ENCODE results near the gene STX16. TPM values are rescaled to one million over a fixed set of nuclear protein-coding genes. Genes with fewer than 3 reads are reported as not detected.

STX16 gene, protein sequence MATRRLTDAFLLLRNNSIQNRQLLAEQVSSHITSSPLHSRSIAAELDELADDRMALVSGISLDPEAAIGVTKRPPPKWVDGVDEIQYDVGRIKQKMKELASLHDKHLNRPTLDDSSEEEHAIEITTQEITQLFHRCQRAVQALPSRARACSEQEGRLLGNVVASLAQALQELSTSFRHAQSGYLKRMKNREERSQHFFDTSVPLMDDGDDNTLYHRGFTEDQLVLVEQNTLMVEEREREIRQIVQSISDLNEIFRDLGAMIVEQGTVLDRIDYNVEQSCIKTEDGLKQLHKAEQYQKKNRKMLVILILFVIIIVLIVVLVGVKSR
- 78.7 TPM for total RNA-seq

DNA sequence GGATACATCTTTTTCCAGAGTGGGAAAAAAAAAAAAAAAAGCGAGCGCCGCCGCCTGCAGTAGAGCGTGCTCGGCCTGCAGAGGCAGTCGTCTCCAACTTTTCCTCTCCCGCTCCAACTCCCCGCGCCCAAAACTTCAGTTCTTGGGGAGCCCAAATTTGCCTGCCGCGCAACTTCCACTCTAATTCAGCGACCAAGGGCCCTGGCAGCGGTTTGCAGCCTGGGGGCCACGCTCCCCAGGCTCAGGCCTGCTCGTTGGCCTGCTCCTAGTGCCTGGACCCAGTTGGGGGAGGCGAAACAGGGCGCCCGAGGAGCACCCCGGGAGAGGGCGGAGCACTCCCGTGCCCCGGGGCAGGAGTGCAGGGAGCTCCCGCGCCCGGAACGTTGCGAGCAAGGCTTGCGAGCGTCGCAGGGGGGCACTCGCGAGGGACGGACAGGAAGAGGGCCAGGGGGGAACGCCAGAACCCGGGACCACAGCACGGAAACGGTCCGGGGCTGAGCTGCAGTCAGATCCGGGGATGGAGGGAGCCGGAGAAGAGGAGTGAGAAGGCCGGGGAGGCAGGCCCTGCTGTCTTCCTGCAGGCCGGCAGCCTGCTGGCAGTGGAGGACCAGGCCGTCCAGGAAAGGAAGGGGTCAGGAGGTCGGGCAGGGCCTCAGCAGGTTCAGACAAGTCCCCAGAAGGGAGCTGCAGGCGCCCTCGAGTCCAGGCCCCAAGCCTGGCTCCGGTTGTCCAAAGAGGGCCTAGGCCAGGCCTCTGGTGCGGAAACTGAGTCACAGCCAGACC, at the start of gene STX16:
Gene STX16, plus strand, starts transcription at position 508 of the 783 bp plus-strand sequence. CDS start 724 bp downstream, outside the sequence.
- DNase-seq (ENCODE audit: low spot score) (peak; percentile 94), ATAC-seq (peak; percentile 97)
- intact Hi-C loops (cut with DNase I): loop anchor here (5.0 to 10.0 kb wide), 2 partner anchors 201 to 416 kb away; partner anchors contain the start of genes GNAS and GNAS-AS1

DNA sequence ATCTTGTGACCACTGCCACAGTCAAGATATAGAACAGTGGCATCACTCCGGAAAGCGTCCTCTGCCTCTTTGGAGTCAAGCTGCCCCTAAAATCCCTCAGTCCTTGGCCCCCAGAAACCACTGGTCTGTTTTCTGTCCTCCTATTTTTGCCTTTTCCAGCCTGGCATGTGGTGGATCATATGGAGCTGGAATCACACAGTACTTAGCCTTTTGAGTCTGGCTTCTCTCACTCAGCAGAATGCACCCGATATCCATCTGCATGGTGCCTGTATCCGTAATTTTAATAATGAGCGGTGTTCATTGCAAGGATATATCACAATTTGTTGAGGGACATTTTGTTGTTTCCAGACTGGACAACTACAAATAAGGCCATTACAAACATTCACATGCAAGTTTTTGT, 49.0 kb upstream of the STX16 start:
- ATAC-seq (no peak), DNase-seq (ENCODE audit: low spot score) (no peak)
- intact Hi-C loops (cut with DNase I): no loop called here

DNA sequence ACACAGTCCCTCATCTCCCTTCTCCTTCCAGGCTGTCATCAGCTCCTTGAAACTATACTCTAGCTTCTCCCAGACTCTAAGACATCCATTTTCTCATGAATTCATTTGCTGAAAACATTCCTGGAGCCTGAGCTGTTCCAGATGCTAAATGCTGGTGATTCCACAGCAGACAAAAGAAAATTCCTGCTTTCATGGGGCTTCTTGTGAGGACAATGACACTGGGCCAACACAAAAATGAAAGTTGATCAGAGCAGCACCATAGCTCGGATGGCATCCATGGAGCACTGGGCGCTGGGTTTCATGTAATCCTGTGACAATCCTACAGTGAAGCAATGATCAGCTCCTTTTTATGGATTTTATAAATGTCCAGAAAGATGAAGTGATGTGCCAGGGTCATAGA, 47.4 kb upstream of the STX16 start:
- no peak for ATAC-seq
- DNase-seq (ENCODE audit: low spot score): no peak
- intact Hi-C loops (cut with DNase I): no loop called here

- intact Hi-C loops (cut with DNase I): no loop called here
- peak; percentile 20 for ATAC-seq
These were observed 46.8 kb upstream of the STX16 start for GRCh38 chr20:58604128-58604881.

GRCh38 chr20:58605292-58606065, 45.6 kb upstream of the STX16 start:
- intact Hi-C loops (cut with DNase I): no loop called here
- DNase-seq (ENCODE audit: low spot score) (no peak), ATAC-seq (no peak)

More at GRCh38 chr20:58604128-58604881, 46.8 kb upstream of the STX16 start:
- no peak for DNase-seq (ENCODE audit: low spot score)

- DNase-seq (ENCODE audit: low spot score): no peak
- no peak for ATAC-seq
- intact Hi-C loops (cut with DNase I): no loop called here
These were observed 44.9 kb upstream of the STX16 start for GRCh38 chr20:58606184-58606583.

- DNase-seq (ENCODE audit: low spot score) (no peak), ATAC-seq (no peak)
- intact Hi-C loops (cut with DNase I): no loop called here
These were observed 42.8 kb upstream of the STX16 start for GRCh38 chr20:58608096-58608840.

GRCh38 chr20:58609026-58609425, 42.1 kb upstream of the STX16 start:
- intact Hi-C loops (cut with DNase I): no loop called here
- ATAC-seq (no peak), DNase-seq (ENCODE audit: low spot score) (no peak)

- DNase-seq (ENCODE audit: low spot score): no peak
- intact Hi-C loops (cut with DNase I): no loop called here
- no peak for ATAC-seq
These were observed 40.8 kb upstream of the STX16 start for GRCh38 chr20:58610071-58610800.

DNA sequence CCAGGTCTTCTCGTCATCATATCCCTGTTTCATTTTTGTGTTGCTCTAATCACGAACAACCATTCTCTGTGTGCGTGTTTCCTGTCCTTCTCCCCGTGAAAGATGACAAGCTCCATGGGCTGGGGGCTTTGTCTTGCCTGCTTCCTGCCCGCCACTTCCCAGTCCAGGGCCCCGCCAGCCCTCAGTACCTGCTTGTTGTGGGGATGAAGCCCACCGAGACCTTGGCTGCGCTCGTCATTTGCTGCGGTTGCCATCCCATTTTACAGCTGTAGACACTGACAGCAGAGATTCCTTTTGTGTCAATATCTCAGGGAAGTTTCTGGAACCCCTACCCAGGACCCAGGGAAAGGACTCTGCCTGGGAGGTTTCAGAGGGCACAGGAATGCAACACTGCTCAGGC, 40.3 kb upstream of the STX16 start:
- intact Hi-C loops (cut with DNase I): no loop called here
- ATAC-seq (no peak), DNase-seq (ENCODE audit: low spot score) (no peak)

DNA sequence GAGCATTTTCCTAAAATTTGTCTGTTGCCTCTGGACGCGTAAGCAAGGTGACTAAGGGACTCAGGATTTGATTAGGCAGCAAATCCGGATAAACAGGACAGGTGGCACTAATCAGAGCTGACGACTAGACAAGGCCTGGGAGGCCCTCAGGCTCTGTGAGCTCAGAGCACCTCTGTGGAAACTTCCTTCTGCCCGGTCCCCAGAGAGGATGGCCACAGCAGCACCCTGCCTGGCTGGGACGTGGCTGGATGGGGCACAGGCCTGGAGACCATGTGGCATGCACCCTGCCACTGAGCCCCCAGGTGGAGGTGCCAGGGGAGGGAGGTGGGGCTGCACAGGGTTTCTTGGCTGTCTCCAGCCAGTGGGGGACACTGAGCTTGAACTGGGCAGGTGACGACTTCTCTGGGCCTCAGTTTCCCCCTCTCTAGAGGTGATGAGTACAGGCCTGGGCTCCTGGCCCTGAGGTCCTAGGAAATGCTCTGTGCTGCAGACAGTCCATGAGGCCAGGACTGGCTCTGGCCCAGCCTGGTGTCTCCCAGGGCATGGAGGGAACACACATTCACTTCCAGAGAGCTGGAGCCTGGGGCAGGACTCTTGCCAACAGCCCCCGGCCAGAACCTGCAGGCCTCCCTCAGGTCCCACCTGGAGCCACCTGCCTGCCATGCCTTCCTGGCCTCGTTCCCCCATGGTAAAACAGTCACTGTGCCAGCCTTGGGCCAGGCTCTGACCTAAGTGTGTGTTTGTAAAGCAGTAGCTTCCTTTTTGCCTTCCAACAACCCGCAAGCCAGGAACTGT, 39.6 kb upstream of the STX16 start:
- ATAC-seq (peak; percentile 19), DNase-seq (ENCODE audit: low spot score) (no peak)
- intact Hi-C loops (cut with DNase I): no loop called here

DNA sequence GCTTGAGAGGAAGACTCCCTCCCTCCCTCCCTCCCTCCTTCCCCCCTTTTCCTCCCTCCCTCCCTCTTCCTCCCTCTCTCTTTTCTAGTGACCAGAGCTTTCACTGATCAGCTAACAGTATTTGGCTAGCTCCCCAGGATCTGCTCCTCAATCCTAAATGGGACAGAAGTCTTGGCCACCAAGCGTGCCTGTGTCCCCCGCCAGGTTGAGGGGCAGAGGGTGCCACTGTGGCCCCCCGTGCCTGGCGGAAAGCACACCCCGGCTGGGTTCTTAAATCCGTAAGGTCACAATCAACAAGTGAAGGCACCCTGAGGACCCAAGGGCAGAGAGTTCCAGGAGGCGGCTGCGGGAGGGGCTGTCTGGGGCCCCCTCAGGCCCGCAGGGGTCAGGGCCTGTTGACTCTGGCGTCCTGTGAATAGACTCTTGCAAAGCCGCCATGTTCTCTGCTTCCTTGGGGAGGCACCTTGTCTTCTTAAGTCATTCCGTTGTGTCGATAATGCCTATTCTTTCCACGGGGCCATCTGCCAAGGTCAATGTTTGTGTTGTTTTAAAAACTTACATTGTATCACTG, 38.9 kb upstream of the STX16 start:
- peak; percentile 74 for ATAC-seq
- intact Hi-C loops (cut with DNase I): no loop called here
- no peak for DNase-seq (ENCODE audit: low spot score)

DNA sequence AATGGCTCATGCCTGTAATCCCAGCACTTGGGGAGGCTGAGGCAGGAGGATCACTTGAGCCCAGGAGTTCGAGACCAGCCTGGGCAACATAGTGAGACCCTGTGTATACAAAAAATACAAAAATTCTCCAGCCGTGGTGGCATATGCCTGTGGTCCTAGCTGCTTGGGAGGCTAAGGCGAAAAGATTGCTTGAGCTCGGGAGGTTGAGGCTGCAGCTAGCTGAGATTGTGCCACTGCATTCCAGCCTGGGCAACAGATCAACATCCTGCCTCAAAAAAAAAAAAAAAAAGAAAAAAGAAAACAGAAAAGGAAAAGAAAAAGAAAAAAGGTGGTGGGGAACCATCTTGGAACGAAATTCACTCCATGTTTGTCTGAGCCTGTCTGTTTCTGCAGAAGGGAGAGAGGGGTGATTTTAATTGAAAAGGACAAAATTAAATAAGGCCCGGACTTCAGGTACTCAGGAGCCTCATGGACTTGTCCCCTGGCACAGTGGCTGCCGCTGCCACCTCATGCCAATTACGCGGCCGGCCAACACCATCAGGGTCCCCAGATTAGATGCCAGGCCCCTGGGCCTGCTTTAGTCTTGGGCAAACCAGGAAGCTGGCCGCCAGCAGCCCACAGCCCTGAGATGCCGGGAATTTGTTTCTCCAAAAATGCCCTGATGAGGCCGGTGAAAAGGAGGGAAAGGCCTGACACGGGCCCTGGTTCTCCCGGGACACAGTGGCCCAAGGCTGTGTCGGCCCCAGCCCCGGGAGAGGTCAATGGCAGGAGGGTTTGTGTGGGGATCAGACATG, 37.8 kb upstream of the STX16 start:
- ATAC-seq: no peak
- intact Hi-C loops (cut with DNase I): no loop called here

GRCh38 chr20:58614366-58614765, 36.7 kb upstream of the STX16 start:
- intact Hi-C loops (cut with DNase I): no loop called here
- DNase-seq (ENCODE audit: low spot score) (no peak), ATAC-seq (no peak)

More for the DNA sequence above, 37.8 kb upstream of the STX16 start:
- DNase-seq (ENCODE audit: low spot score): no peak

- intact Hi-C loops (cut with DNase I): no loop called here
- DNase-seq (ENCODE audit: low spot score) (no peak), ATAC-seq (no peak)
These were observed 35.9 kb upstream of the STX16 start for GRCh38 chr20:58614984-58615760.
